Muscle of arm (tissue), 14 donors: ENCODE data around the gene MARVELD3. TPM values are rescaled to one million over a fixed set of nuclear protein-coding genes. Genes with fewer than 3 reads are reported as not detected.
"Not testable (repeated sequence)": the region's sequence is repeated elsewhere in the genome, so short reads cannot be mapped to it uniquely, and the experiment has no call there.

Experiments
- DNase-seq: peaks from one replicate; pipeline ENCODE4 v3.0.0-alpha.2; 2013
- long read RNA-seq, 11 donors: transcript quantifications; one replicate each; lab custom pipeline, GENCODE V29; 2026
- polyA plus RNA-seq, 12 donors: library from polyadenylated mRNA; unstranded; fragments of 120-200 nt; gene quantifications; one replicate each; pipeline ENCODE4 v1.2.1, GENCODE V29; 2013; ENCODE audit not compliant: insufficient read length in 12 of 12

Gene MARVELD3
- 1 to 10 TPM in 3 of 12 donors, under 1 TPM in 8, not detected in 1; 0.07 to 7.7 (median 0.29) TPM for polyA plus RNA-seq
- long read RNA-seq, donor 1, transcript MARVELD3-206 (2 exons, 850 nt): minor isoform, 7 of 39 reads
- long read RNA-seq, donor 1, transcript MARVELD3-202 (3 exons, 2,214 nt): minor isoform, 14 of 39 reads
- long read RNA-seq, donor 1, transcript MARVELD3-201 (3 exons, 2,912 nt): major isoform, 18 of 39 reads
- long read RNA-seq, donor 1, partial matches to known transcripts: 0 of 39 reads
- long read RNA-seq, donor 1, other reads (novel, unspliced or antisense): 0 of 39 reads
- long read RNA-seq, donor 2: 0 reads
- long read RNA-seq, donor 3: 0 reads
- long read RNA-seq, donor 4: 0 reads
- long read RNA-seq, donor 5: 0 reads
- long read RNA-seq, donor 6: 0 reads
- long read RNA-seq, donor 7: 0 reads
- long read RNA-seq, donor 8: 0 reads
- long read RNA-seq, donor 9, partial matches to known transcripts: 0 of 1 reads
- long read RNA-seq, donor 9, other reads (novel, unspliced or antisense): 0 of 1 reads
- long read RNA-seq, donor 10, partial matches to known transcripts: 0 of 1 reads
- long read RNA-seq, donor 10, other reads (novel, unspliced or antisense): 0 of 1 reads
- long read RNA-seq, donor 11, partial matches to known transcripts: 8 of 8 reads
- long read RNA-seq, donor 11, other reads (novel, unspliced or antisense): 0 of 8 reads

- DNase-seq: no peak
These were observed at the start of gene MARVELD3 for GRCh38 chr16:71626018-71626857. Gene MARVELD3, plus strand, starts transcription at chr16:71626184. Its CDS starts 46 bp downstream, at chr16:71626230.

DNA sequence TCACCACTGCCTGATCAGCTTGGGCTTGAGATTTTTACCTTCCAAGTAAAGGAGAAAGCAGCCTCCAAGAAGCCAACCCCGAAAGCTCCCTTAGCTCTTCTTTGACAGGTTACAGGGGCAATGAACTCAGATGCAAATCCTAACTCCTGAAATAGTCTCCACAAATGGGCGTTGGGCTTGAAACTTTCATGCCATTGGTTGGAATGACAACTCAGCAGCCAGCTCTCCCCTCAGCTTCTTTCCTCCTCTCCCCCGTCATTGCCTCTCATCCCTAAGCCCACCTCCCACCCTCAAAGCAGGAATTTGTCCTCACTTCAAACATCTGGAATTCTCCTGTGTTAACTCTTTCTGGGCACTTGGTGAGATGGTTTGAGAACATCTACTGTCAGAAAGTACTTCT lies 49.0 kb upstream of the MARVELD3 start, which contains the start of gene TAT:
TSS of gene TAT (minus strand) at position 122 of the 400 bp plus-strand sequence. CDS start 677 bp downstream, outside the sequence.
- DNase-seq: no peak

DNA sequence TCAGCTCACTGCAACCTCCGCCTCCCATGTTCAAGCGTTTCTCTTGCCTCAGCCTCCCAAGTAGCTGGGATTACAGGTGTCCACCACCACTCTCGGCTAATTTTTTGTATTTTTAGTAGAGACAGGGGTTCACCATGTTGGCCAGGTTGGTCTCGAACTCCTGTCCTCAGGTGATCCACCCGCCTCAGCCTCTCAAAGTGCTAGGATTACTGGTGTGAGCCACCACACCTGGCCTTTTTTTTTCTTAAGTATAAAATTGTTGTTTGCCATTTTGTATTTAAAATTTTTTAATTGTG lies 43.5 kb upstream of the MARVELD3 start:
- DNase-seq: not testable (repeated sequence)

DNA sequence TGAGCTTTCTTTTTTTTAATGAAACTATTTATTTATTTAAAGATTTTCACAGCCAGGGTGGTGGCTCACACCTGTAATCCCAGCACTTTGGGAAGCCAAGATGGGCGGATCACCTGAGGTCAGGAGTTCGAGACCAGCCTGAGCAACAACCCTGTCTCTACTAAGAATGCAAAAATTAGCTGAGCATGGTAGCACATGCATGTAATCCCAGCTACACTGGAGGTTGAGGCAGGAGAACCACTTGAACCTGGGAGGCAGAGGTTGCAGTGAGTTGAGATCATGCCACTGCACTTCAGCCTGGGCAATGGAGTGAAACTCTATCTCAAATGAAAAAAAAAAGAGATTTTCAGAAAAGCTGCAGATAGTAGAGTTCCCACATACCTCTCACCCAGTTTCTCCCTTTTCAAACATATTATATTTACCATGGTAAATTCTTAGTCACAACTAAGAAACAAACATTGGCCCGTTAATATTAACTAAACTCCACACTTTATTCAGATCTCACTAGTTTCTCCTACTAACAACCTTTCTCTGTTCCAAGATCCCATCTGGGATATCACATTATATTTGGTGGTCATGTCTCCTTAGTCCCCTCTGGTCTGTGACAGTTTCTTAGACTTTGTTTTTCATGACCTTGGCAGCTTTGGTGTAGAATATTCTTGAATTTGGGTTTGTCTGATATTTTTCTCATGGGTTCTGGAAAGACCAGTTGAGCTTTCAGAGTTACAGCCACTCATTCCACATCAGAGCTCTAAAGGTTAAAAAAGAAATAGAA lies 41.3 kb upstream of the MARVELD3 start:
- DNase-seq: no peak

DNA sequence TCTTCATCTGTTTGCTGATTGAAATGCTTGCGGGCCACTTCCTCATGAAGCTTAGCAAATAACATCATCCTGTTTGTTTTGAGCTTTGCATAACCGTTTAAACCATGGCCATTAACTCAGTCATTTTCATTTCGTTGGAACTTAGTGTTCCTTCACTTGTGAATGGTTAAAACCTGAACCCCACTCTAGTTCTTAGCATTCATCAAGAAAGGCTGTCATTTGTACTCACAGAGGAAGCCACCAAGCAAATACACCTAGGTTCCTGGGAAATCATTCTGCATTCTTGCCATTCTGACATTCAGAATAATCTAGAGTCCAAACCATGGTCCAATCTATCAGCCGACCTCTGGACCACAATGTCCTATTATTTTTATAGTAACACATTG lies 40.7 kb upstream of the MARVELD3 start:
- DNase-seq: no peak

GRCh38 chr16:71589334-71589733 lies 36.6 kb upstream of the MARVELD3 start:
- not testable (repeated sequence) for DNase-seq

- not testable (repeated sequence) for DNase-seq
These were observed 35.9 kb upstream of the MARVELD3 start for GRCh38 chr16:71590071-71590470.

GRCh38 chr16:71590584-71590983 lies 35.4 kb upstream of the MARVELD3 start:
- DNase-seq: no peak

DNA sequence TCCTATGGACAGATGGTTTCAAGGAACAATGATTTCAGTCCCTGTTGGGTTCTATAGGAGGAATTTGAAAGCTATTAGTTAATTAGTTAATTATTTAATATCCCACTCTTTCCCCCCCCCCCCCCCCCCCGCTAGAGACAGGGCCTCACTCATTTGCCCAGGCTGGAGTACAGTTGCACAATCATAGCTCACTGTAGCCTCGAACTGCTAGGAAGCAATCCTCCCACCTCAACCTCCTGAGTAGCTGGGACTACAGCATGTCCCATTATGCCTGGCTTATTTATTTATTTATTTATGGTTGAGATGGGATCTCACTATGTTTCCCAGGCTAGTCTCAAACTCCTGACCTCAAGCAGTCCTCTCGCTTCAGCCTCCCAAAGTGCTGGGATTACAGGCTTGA lies 34.1 kb upstream of the MARVELD3 start:
- no peak for DNase-seq

- DNase-seq: no peak
These were observed 32.7 kb upstream of the MARVELD3 start for GRCh38 chr16:71593048-71593999.

DNA sequence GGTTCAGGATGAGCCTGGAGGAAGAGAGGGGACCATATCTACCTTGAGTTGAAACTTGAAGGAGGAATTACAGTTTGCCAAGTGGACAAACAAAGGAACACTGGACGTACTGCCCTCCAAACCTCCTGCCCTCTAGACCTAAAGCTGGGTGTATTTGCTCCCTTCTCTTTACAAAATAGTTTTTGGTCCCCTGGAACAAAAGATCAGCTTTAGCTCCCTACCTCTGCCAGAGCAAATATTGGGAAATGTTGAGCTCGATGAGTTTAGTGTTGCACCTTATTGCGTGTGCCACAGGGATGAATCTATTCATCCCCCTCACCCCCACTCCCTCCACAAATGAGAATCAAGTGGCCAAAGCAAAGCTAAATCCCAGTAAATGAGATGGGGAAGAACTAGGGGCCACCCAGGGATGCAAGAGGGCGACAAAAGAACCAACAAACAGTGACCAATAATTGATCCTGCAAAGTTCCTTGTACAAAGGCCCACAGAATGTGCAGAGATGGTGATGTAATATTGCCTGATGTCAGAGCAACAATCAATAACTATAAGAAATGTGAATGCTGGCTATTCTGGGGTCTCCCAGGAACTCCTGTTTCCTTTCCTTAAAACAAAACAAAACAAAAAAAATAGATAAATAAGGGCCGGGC lies 31.9 kb upstream of the MARVELD3 start:
- no peak for DNase-seq

GRCh38 chr16:71595340-71595826 lies 30.6 kb upstream of the MARVELD3 start:
- DNase-seq: not testable (repeated sequence)

DNA sequence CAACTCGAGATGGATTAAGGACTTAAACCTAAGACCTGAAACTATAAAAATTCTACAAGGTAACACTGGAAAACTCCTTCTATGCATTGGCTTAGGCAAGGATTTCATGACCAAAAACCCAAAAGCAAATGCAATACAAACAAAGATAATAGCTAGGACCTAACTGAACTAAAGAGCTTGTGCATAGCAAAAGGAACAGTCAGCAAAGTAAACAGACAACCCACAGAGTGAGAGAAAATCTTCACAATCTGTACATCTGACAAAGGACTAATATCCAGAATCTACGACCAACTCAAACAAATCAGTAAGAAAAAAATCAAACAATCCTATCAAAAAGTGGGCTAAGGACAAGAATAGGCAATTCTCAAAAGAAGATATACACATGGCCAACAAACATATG lies 27.6 kb upstream of the MARVELD3 start:
- not testable (repeated sequence) for DNase-seq

GRCh38 chr16:71600822-71601221 lies 25.2 kb upstream of the MARVELD3 start:
- DNase-seq: no peak

- DNase-seq: no peak
These were observed 16.9 kb upstream of the MARVELD3 start for GRCh38 chr16:71609066-71609465.

DNA sequence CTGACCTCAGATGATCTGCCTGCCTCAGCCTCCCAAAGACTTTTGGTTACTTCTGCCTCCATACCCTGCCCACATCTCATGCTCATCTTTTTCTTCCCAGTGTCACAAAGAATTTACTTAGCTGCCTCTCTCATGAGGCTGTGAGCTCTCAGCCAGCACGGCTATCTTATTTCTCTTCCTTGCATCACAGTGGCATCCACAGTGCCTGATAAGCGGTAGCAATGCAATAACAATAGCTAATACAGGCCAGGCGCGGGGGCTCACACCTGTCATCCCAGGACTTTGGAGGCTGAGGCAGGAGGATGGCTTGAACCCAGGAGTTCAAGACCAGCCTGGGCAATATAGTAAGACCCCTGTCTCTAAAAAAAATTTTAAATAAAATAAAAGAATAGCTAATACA lies 15.5 kb upstream of the MARVELD3 start:
- no peak for DNase-seq

- peak; percentile 36 for DNase-seq
These were observed 14.8 kb upstream of the MARVELD3 start for GRCh38 chr16:71610936-71611871.

- not testable (repeated sequence) for DNase-seq
These were observed 11.0 kb upstream of the MARVELD3 start for GRCh38 chr16:71614956-71615355.
